ENCODE measurements around the gene BEST1.
"Not testable (repeated sequence)": the region's sequence is repeated elsewhere in the genome, so short reads cannot be mapped to it uniquely, and the experiment has no call there.

BEST1 gene

GRCh38 chr11:61949169-61950034 is 749 bp upstream of the BEST1 start:
- DNase-seq (ENCODE audit: low spot score): peak; percentile 97

GRCh38 chr11:61951484-61952135 is 1.5 kb downstream of the BEST1 start:
- DNase-seq (ENCODE audit: low spot score): no peak

DNA sequence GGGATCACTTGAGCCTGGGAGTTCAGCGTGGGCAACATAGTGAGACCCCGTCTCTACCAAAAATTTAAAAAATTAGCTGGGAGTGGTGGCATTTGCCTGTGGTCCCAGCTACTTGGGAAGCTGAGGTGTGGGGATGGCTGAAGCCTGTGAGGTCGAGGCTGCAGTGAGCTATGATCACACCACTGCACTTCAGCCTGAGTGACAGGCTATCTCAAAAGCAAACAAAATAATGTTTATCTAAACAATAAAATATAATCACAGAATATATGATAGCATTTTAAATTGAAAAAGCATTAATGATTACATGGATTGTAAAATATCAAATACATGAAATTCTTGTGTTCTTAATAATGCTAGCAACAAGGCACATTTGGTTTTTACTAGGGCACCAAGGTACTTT is 2.7 kb downstream of the BEST1 start:
- no peak for DNase-seq (ENCODE audit: low spot score)

GRCh38 chr11:61953632-61954031 is 3.5 kb downstream of the BEST1 start:
- not testable (repeated sequence) for DNase-seq (ENCODE audit: low spot score)

- no peak for DNase-seq (ENCODE audit: low spot score)
Measured at GRCh38 chr11:61954106-61954850, 4.1 kb downstream of the BEST1 start.

DNA sequence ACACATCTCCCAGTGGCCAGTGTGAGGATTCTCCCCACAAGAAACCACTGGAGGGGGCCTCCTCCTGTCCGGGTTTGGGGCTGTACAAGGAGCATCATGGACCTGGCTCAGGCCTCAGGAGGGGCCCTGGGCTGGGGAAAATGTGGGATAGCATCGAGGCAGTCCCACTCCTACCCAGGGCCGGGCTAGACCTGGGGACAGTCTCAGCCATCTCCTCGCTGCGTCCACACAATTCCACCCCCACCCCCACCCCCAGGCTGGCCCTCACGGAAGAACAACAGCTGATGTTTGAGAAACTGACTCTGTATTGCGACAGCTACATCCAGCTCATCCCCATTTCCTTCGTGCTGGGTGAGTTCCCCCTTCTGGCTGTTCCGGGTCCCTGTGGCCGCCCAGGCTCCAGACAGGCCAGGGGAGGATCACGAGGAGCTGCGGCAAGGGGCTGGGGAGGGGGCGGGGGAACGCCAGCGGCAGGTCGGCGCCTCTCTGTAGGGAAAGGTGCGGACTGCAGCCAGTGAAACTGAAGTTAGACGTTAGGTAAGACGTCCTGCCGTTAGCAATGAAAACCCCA is 4.8 kb downstream of the BEST1 start:
- DNase-seq (ENCODE audit: low spot score): peak; percentile 93

DNA sequence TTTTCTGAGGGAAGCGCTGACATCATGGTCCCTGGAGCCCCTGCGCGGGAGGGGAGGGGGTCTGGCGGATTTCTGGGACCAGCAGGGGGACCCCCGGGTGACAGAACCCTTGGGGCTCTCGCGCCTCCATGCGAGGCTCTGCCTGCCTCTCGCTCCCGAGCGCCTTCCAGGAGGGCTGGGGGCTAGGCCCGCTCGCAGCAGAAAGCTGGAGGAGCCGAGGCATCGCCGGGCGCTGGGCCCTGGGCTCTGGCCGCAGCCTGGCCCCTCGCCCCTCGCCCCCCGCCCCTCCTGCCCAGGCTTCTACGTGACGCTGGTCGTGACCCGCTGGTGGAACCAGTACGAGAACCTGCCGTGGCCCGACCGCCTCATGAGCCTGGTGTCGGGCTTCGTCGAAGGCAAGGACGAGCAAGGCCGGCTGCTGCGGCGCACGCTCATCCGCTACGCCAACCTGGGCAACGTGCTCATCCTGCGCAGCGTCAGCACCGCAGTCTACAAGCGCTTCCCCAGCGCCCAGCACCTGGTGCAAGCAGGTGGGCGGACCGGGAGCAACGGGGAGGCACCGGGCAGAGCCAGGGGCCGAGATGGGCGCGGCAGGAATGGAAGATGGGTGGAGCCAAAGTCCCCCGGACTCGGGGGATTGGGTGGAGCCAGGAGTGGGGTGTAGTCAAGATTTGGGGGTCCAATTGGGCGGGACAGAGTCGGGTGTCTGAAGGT is 5.4 kb downstream of the BEST1 start:
- no peak for DNase-seq (ENCODE audit: low spot score)

DNA sequence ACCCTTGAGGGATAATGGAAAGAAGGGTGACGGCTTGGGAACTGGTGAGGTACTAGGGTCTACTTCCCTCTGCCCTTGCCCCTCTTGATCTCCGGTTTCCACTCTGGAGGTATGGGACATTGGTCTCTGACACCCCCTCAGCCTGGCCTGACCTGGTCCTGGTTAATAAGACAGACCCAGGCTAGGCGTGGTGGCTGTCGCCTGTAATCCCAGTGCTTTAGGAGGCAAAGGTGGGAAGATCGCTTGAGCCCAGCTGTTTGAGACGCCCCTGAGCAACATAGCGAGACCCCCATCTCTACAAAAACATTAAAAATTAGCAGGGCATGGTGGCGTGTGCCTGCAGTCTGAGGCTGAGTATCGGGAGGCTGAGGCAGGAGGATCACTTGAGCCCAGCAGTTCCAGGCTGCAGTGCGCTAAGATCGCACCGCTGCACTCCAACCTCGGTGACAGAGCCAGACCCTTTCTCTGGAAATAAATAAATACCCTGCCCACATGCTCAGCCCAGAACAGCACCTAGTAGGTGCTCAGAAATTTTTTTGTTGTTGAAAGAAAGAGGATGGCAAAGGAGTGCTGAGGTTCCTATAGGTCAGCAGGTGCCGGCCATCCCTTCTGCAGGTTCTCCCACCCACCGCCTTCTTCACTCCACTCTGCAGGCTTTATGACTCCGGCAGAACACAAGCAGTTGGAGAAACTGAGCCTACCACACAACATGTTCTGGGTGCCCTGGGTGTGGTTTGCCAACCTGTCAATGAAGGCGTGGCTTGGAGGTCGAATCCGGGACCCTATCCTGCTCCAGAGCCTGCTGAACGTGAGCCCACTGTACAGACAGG is 6.3 kb downstream of the BEST1 start:
- DNase-seq (ENCODE audit: low spot score): no peak

DNA sequence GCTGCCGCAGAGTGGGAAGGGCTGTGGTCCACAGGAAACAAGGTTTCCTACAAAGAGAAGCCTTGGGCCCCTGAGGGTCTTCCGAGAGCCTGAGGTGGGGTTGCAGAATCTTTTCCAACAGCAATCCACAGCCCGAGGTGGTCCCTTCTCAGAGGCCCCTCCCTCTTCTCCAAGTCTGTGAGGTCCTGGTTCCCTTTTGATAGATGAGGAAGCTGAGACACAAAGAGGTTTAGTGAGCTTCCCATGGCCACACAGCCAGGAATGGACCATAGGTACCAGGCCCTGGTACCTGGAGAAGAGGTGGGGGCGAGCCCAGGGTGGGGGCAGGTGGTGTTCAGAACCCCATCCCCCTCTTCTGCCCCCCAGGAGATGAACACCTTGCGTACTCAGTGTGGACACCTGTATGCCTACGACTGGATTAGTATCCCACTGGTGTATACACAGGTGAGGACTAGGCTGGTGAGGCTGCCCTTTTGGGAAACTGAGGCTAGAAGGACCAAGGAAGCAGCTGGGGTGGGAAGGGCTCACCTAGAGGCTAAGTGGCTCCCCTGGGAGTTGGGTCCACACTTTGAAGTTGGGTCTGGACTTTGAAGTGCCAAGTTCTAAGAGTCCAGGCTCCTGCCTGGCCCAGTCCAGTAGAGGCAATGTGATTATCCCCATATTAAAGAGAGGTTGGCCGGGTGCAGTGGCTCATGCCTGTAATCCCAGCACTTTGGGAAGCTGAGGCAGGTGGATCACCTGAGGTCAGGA is 7.0 kb downstream of the BEST1 start:
- DNase-seq (ENCODE audit: low spot score): no peak

DNA sequence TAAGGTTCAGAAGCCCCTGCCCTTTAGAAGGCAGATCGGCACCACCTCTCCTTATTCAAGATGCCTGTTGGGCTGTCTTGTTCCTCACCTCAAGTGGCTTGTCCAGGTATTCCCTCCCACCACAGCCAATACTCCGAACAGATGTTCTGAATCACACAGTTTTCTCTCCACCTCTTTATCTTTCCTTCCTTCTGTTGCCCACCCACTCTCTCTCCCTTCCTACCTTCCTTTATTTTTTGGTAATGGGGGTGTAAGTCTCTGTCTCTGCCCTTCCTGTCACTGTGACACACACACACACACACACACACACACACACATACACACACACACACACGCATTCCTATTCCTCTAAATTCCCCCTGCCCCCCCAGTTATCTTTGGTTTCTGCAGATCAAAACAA is 8.4 kb downstream of the BEST1 start:
- no peak for DNase-seq (ENCODE audit: low spot score)

- no peak for DNase-seq (ENCODE audit: low spot score)
Measured at GRCh38 chr11:61959114-61959513, 9.0 kb downstream of the BEST1 start.

- DNase-seq (ENCODE audit: low spot score): no peak
Measured at GRCh38 chr11:61959678-61960077, 9.5 kb downstream of the BEST1 start.

DNA sequence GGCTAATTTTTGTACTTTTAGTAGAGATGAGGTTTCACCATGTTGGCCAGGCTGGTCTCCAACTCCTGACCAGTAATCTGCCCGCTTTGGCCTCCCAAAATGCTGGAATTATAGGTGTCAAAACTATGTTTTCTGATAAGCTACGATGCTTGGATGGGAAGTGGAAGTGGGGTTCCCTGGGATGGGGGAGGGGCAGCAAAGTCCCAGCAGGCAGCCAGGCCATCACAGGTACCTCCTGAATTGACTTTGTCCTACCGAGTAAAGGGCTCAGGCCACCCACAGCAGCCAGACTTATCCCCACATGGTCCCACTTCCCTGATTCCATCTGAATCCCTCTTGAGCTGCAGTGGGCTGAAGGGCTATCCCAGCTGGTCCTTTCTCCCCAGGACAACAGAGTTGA is 10.4 kb downstream of the BEST1 start:
- DNase-seq (ENCODE audit: low spot score): no peak

GRCh38 chr11:61961570-61962212 is 11.5 kb downstream of the BEST1 start:
- DNase-seq (ENCODE audit: low spot score): peak; percentile 75

- DNase-seq (ENCODE audit: low spot score): peak; percentile 3
Measured at GRCh38 chr11:61962213-61963015, 12.3 kb downstream of the BEST1 start.

GRCh38 chr11:61963016-61963281 is 12.8 kb downstream of the BEST1 start:
- no peak for DNase-seq (ENCODE audit: low spot score)

GRCh38 chr11:61963282-61964057 is 13.3 kb downstream of the BEST1 start:
- DNase-seq (ENCODE audit: low spot score): no peak

DNA sequence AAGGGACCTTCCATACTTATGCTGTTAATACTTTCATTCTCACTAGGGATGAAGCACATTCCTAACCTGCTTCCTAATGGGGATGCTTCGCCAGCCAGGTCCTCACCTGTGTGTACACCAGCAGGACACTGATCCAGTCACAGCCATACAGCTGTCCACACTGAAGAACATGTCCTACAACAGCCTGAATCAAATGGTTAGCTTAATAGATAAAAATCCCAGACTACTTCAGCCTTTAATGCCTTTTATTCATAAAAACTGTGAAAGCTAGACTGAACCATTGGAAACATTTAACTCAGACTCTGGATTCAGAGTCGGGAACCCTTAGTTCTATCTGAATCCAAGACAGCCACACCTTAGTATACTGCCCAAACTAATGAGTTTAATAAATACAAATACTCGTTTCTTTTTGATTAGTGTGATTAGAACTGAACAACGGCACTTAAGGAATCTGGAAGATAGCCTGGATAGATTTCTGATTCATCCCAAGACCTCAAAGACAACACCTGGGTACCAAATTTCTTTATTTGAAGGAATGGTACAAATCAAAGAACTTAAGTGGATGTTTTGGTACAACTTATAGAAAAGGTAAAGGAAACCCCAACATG is 14.0 kb downstream of the BEST1 start:
- no peak for DNase-seq (ENCODE audit: low spot score)

Measured in hepatic stellate cell (primary cell).